Neural progenitor cell (in vitro differentiated cells): ENCODE results near the gene IGSF9. TPM values are rescaled to one million over a fixed set of nuclear protein-coding genes. Genes with fewer than 3 reads are reported as not detected.

Experiments
- DNase-seq: peaks from one replicate; pipeline ENCODE4 v3.0.0-alpha.2; 2016; ENCODE audit warnings: low spot score
- H2AFZ ChIP-seq: fragments of 200-600 bp; sonication (generic); replicated peaks from 2 replicates; pipeline ENCODE4 v1.6.1; 2016; ENCODE audit warnings: antibody characterized with exemption
- H3F3A ChIP-seq: fragments of 200-600 bp; sonication (generic); 2 replicates; pipeline ENCODE4 v1.6.1; 2016; ENCODE audit warnings: antibody characterized with exemption, low read depth
- H3K27ac ChIP-seq: fragments of 200-600 bp; sonication (generic); 2 replicates; pipeline ENCODE4 v1.5.1; 2016; ENCODE audit warnings: mild to moderate bottlenecking
- H3K27me3 ChIP-seq: fragments of 200-600 bp; sonication (generic); 2 replicates; pipeline ENCODE4 v1.6.1; 2016; ENCODE audit warnings: mild to moderate bottlenecking, moderate library complexity
- H3K36me3 ChIP-seq: fragments of 200-600 bp; sonication (generic); 2 replicates; pipeline ENCODE4 v1.5.1; 2016
- H3K4me1 ChIP-seq: fragments of 200-600 bp; sonication (generic); 2 replicates; pipeline ENCODE4 v1.6.1; 2016; ENCODE audit warnings: mixed run types
- H3K4me2 ChIP-seq: fragments of 200-600 bp; sonication (generic); 2 replicates; pipeline ENCODE4 v1.6.1; 2016
- H3K4me3 ChIP-seq: fragments of 200-600 bp; sonication (generic); 2 replicates; pipeline ENCODE4 v1.5.1; 2016
- H3K79me2 ChIP-seq: fragments of 200-600 bp; sonication (generic); 2 replicates; pipeline ENCODE4 v1.6.1; 2016; ENCODE audit warnings: low read depth
- H3K9ac ChIP-seq: fragments of 200-600 bp; sonication (generic); 2 replicates; pipeline ENCODE4 v1.6.1; 2016
- H3K9me3 ChIP-seq: fragments of 200-600 bp; sonication (generic); 2 replicates; pipeline ENCODE4 v1.5.1; 2016; ENCODE audit warnings: low read depth
- H4K20me1 ChIP-seq: fragments of 200-600 bp; sonication (generic); 2 replicates; pipeline ENCODE4 v1.6.1; 2016; ENCODE audit warnings: low read depth
- H3K27ac Mint-ChIP-seq: 3 replicates; pipeline ENCODE4 v1.8.0; 2021; ENCODE audit warnings: mixed read lengths
- H3K27me3 Mint-ChIP-seq: 2 replicates; pipeline ENCODE4 v1.8.0; 2022; ENCODE audit warnings: low read depth, mild to moderate bottlenecking, inconsistent platforms, moderate library complexity, mixed read lengths; ENCODE audit not compliant: insufficient read depth
- H3K36me3 Mint-ChIP-seq: 3 replicates; pipeline ENCODE4 v1.8.0; 2021; ENCODE audit warnings: mixed read lengths
- H3K4me1 Mint-ChIP-seq: 3 replicates; pipeline ENCODE4 v1.8.0; 2021; ENCODE audit warnings: mixed read lengths
- H3K4me3 Mint-ChIP-seq: 3 replicates; pipeline ENCODE4 v1.8.0; 2021; ENCODE audit warnings: mild to moderate bottlenecking, moderate library complexity, mixed read lengths
- H3K9me3 Mint-ChIP-seq: 3 replicates; pipeline ENCODE4 v1.8.0; 2020; ENCODE audit warnings: mixed read lengths
- EZH2 ChIP-seq: fragments of 200-600 bp; sonication (generic); IDR thresholded peaks from 2 replicates; pipeline ENCODE4 v1.6.1; 2017; ENCODE audit warnings: antibody characterized with exemption, mild to moderate bottlenecking, moderate library complexity
- EZH2phosphoT487 ChIP-seq: fragments of 200-600 bp; sonication (generic); IDR thresholded peaks from 2 replicates; pipeline ENCODE4 v1.6.1; 2017; ENCODE audit warnings: antibody characterized with exemption
- total RNA-seq: library from RNA; depleted of rRNA; stranded (reverse); fragments of >200 nt; gene quantifications from 2 replicates; pipeline ENCODE4 v1.2.3, GENCODE V29; 2015; ENCODE audit warnings: low replicate concordance
- TF ChIP-seq, protein P1 (sequence below): fragments of 200-600 bp; sonication (generic); IDR thresholded peaks from 2 replicates; pipeline ENCODE4 v1.5.1; 2017; ENCODE audit warnings: antibody characterized with exemption, mild to moderate bottlenecking

Gene IGSF9
- total RNA-seq, 1 donor from 2014 or later, result 3.3 TPM

GRCh38 chr1:159927849-159928431 is 17.5 kb downstream of the IGSF9 start:
- H2AFZ ChIP-seq, result no peak overlapping the region
- peaks cover 16% of the 10 kb centered on the region for H3K36me3 Mint-ChIP-seq
- H3K27ac ChIP-seq, result no peak overlapping the region
- peaks cover 8% of the 10 kb centered on the region for H3K27me3 Mint-ChIP-seq
- no peaks in the 10 kb centered on the region for H3K9me3 ChIP-seq
- no peaks in the 10 kb centered on the region for H3K36me3 ChIP-seq
- no peaks in the 10 kb centered on the region for H3K79me2 ChIP-seq
- H3F3A ChIP-seq, result no peaks in the 10 kb centered on the region
- peaks cover 15% of the 10 kb centered on the region for H3K4me1 ChIP-seq
- H3K27me3 ChIP-seq, result peaks cover 28% of the 10 kb centered on the region
- no peak overlapping the region for H3K4me3 Mint-ChIP-seq
- H3K4me3 ChIP-seq, result no peak overlapping the region
- H4K20me1 ChIP-seq, result no peaks in the 10 kb centered on the region
- H3K9me3 Mint-ChIP-seq, result no peaks in the 10 kb centered on the region
- H3K9ac ChIP-seq, result no peak overlapping the region
- H3K4me2 ChIP-seq, result no peak overlapping the region
- peaks cover 35% of the 10 kb centered on the region for H3K4me1 Mint-ChIP-seq
- H3K27ac Mint-ChIP-seq, result no peak overlapping the region
- TF ChIP-seq EZH2phosphoT487 (no peak), EZH2 (no peak)
- TF ChIP-seq, protein P1, sequence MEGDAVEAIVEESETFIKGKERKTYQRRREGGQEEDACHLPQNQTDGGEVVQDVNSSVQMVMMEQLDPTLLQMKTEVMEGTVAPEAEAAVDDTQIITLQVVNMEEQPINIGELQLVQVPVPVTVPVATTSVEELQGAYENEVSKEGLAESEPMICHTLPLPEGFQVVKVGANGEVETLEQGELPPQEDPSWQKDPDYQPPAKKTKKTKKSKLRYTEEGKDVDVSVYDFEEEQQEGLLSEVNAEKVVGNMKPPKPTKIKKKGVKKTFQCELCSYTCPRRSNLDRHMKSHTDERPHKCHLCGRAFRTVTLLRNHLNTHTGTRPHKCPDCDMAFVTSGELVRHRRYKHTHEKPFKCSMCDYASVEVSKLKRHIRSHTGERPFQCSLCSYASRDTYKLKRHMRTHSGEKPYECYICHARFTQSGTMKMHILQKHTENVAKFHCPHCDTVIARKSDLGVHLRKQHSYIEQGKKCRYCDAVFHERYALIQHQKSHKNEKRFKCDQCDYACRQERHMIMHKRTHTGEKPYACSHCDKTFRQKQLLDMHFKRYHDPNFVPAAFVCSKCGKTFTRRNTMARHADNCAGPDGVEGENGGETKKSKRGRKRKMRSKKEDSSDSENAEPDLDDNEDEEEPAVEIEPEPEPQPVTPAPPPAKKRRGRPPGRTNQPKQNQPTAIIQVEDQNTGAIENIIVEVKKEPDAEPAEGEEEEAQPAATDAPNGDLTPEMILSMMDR, result no peak
- no peak for DNase-seq

- no peak overlapping the region for H3K4me2 ChIP-seq
- H3K9ac ChIP-seq, result no peak overlapping the region
- peaks cover 15% of the 10 kb centered on the region for H3K4me1 ChIP-seq
- Mint-ChIP-seq H3K9me3 (no peaks in the 10 kb centered on the region), H3K27me3 (peaks cover 8% of the 10 kb centered on the region), H3K4me1 (peaks cover 33% of the 10 kb centered on the region), H3K27ac (no peak overlapping the region), H3K36me3 (peaks cover 13% of the 10 kb centered on the region), H3K4me3 (no peak overlapping the region)
- H3K4me3 ChIP-seq, result no peak overlapping the region
- H4K20me1 ChIP-seq, result no peaks in the 10 kb centered on the region
- H3K9me3 ChIP-seq, result no peaks in the 10 kb centered on the region
- TF ChIP-seq, protein P1, result no peak
- no peak for TF ChIP-seq EZH2
- TF ChIP-seq EZH2phosphoT487, result no peak
- no peaks in the 10 kb centered on the region for H3F3A ChIP-seq
- no peaks in the 10 kb centered on the region for H3K79me2 ChIP-seq
- H3K36me3 ChIP-seq, result no peaks in the 10 kb centered on the region
- no peak for DNase-seq
- H3K27me3 ChIP-seq, result peaks cover 28% of the 10 kb centered on the region
- no peak overlapping the region for H3K27ac ChIP-seq
- no peak overlapping the region for H2AFZ ChIP-seq
Measured at GRCh38 chr1:159927211-159927848, 18.1 kb downstream of the IGSF9 start.

DNA sequence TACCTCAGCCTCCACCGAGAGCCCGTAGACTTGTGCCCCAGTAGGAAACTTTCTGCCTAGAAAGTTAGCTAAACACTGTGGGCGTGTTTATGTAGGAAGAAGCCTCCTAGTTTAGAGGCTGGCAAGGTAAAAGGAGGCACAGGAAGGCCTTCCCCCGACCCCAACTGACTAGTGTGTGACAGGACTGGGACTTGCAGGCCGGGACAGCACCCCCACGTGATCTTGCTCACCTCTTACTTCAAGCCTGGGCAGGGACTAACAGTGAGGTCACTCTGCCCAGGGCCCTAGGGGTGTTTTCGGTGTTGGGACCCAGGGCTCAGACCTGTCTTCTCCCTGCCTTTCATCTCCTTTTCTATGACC is 19.7 kb downstream of the IGSF9 start:
- H3K27me3 ChIP-seq, result peaks cover 28% of the 10 kb centered on the region
- TF ChIP-seq EZH2phosphoT487 (no peak), EZH2 (no peak)
- TF ChIP-seq, protein P1, result no peak
- H3K9me3 Mint-ChIP-seq, result no peaks in the 10 kb centered on the region
- peaks cover 8% of the 10 kb centered on the region for H3K27me3 Mint-ChIP-seq
- H3K36me3 ChIP-seq, result no peaks in the 10 kb centered on the region
- no peak overlapping the region for H3K9ac ChIP-seq
- no peaks in the 10 kb centered on the region for H3K79me2 ChIP-seq
- H3K4me3 ChIP-seq, result peak overlapping the region; percentile 50
- peaks cover 36% of the 10 kb centered on the region for H3K4me1 Mint-ChIP-seq
- H3K4me2 ChIP-seq, result peak overlapping the region; percentile 82
- no peak overlapping the region for H3K27ac ChIP-seq
- H3K36me3 Mint-ChIP-seq, result peaks cover 10% of the 10 kb centered on the region
- H3F3A ChIP-seq, result no peaks in the 10 kb centered on the region
- peaks cover 15% of the 10 kb centered on the region for H3K4me1 ChIP-seq
- no peaks in the 10 kb centered on the region for H4K20me1 ChIP-seq
- DNase-seq, result no peak
- peak overlapping the region; percentile 90 for H3K4me3 Mint-ChIP-seq
- peak overlapping the region; percentile 53 for H3K27ac Mint-ChIP-seq
- no peaks in the 10 kb centered on the region for H3K9me3 ChIP-seq
- peak overlapping the region; percentile 23 for H2AFZ ChIP-seq
